HepG2 (cell line): ENCODE measurements around the gene COMP. TPM values are rescaled to one million over a fixed set of nuclear protein-coding genes. Genes with fewer than 3 reads are reported as not detected.

Experiments used
- GABPA ChIP-seq, 2 experiments: IDR thresholded peaks; 2 replicates each; pipeline ENCODE4 v1.6.1; 2011 to 2016; ENCODE audit warnings: low read depth in 2 of 2, low read length in 1 of 2, missing biosample characterization in 1 of 2, missing genetic modification characterization in 1 of 2
- GPBP1L1 ChIP-seq: sonication (generic); formaldehyde crosslinking; IDR thresholded peaks from 2 replicates; pipeline ENCODE4 v1.5.0; 2020; ENCODE audit warnings: mild to moderate bottlenecking, missing genetic modification reagents
- GZF1 ChIP-seq: sonication (generic); formaldehyde crosslinking; IDR thresholded peaks from 2 replicates; pipeline ENCODE4 v1.5.1; 2020; ENCODE audit warnings: mild to moderate bottlenecking, missing genetic modification reagents
- KLF9 ChIP-seq: IDR thresholded peaks from 2 replicates; pipeline ENCODE4 v1.6.1; 2016; ENCODE audit warnings: low read depth
- LBX2 ChIP-seq: sonication (generic); formaldehyde crosslinking; IDR thresholded peaks from 2 replicates; pipeline ENCODE4 v1.5.0; 2020; ENCODE audit warnings: missing genetic modification reagents, mild to moderate bottlenecking, borderline replicate concordance
- MYNN ChIP-seq: sonication (generic); formaldehyde crosslinking; IDR thresholded peaks from 2 replicates; pipeline ENCODE4 v1.4.0; 2020; ENCODE audit warnings: mild to moderate bottlenecking, low read depth, missing genetic modification reagents
- NCOR1 ChIP-seq: fragments of 200-600 bp; sonication (generic); IDR thresholded peaks from 2 replicates; pipeline ENCODE4 v1.7.0; 2017; ENCODE audit warnings: antibody characterized with exemption, low read length, borderline replicate concordance
- REL ChIP-seq: sonication (generic); formaldehyde crosslinking; conservative IDR thresholded peaks from 2 replicates; pipeline ENCODE4 v1.8.0; 2022; ENCODE audit warnings: mild to moderate bottlenecking, missing genetic modification reagents, moderate library complexity
- SIN3B ChIP-seq: fragments of 150-350 bp; IDR thresholded peaks from 2 replicates; pipeline ENCODE4 v1.6.1; 2014; ENCODE audit warnings: low read length
- TCF12 ChIP-seq, 2 experiments: fragments of 450-650 bp in 1 of 2; sonication (generic) in 1 of 2; formaldehyde crosslinking in 1 of 2; IDR thresholded peaks; 2 replicates each; pipeline versions ENCODE4 v1.6.1 to v1.8.0; 2017 to 2022; ENCODE audit warnings: antibody characterized with exemption in 1 of 2, mild to moderate bottlenecking in 1 of 2, missing genetic modification reagents in 1 of 2, moderate library complexity in 1 of 2
- TFAP4 ChIP-seq: sonication (generic); IDR thresholded peaks from 2 replicates; pipeline ENCODE4 v1.6.1; 2016; ENCODE audit warnings: low read depth, borderline replicate concordance
- THRA ChIP-seq: sonication (generic); formaldehyde crosslinking; IDR thresholded peaks from 2 replicates; pipeline ENCODE4 v1.4.0; 2020; ENCODE audit warnings: missing genetic modification reagents, borderline replicate concordance
- ZEB1 ChIP-seq: IDR thresholded peaks from 2 replicates; pipeline ENCODE4 v1.6.1; 2012; ENCODE audit warnings: mild to moderate bottlenecking, low read depth, inconsistent platforms; ENCODE audit not compliant: insufficient replicate concordance
- ZNF280B ChIP-seq: sonication (generic); formaldehyde crosslinking; IDR thresholded peaks from 2 replicates; pipeline ENCODE4 v1.5.0; 2020; ENCODE audit warnings: missing genetic modification reagents, mild to moderate bottlenecking, borderline replicate concordance
- ZNF441 ChIP-seq: sonication (generic); formaldehyde crosslinking; IDR thresholded peaks from 2 replicates; pipeline ENCODE4 v1.7.0; 2021; ENCODE audit warnings: missing genetic modification reagents, borderline replicate concordance
- ZNF503 ChIP-seq: sonication (generic); formaldehyde crosslinking; IDR thresholded peaks from 2 replicates; pipeline ENCODE4 v1.4.0; 2020; ENCODE audit warnings: missing genetic modification reagents
- ZNF569 ChIP-seq: sonication (generic); formaldehyde crosslinking; IDR thresholded peaks from 2 replicates; pipeline ENCODE4 v1.5.0; 2020; ENCODE audit warnings: mild to moderate bottlenecking, missing genetic modification reagents, moderate library complexity, borderline replicate concordance
- ZNF589 ChIP-seq: sonication (generic); formaldehyde crosslinking; conservative IDR thresholded peaks from 2 replicates; pipeline ENCODE4 v1.8.0; 2022; ENCODE audit warnings: mild to moderate bottlenecking, moderate library complexity, missing genetic modification reagents
- ZNF777 ChIP-seq: sonication (generic); formaldehyde crosslinking; IDR thresholded peaks from 2 replicates; pipeline ENCODE4 v1.4.0; 2020; ENCODE audit warnings: missing genetic modification reagents
- polyA plus RNA-seq, 8 experiments: library from polyadenylated mRNA; depleted of rRNA in 3 of 8; stranded (reverse) in 7 of 8; unstranded in 1 of 8; fragments of >200 nt; fragmentation: Illumina TruSeq in 4 of 8; extraction: Trizol in 4 of 8; gene quantifications; 2 replicates each; pipeline versions ENCODE4 v1.2.1 to v1.2.3, GENCODE V29; 2011 to 2016; ENCODE audit warnings: low read depth in 4 of 8, missing spikeins in 1 of 8, mixed read lengths in 1 of 8; ENCODE audit not compliant: insufficient read depth in 1 of 8
- total RNA-seq, 5 experiments: library from RNA; depleted of rRNA; stranded (reverse); fragments of >200 nt; fragmentation: Illumina TruSeq; extraction: Trizol; gene quantifications; 2 replicates each; pipeline ENCODE4 v1.2.3, GENCODE V29; 2016; ENCODE audit warnings: low read depth in 1 of 5

Gene COMP
- total and polyA plus RNA-seq, 2 of the 13 experiments (the other 11 are each of a cell fraction or from before 2014, with no cell fraction given), result 0.04 to 0.13 TPM

GRCh38 chr19:18741124-18742121 is 49.7 kb downstream of the COMP start (continued):
- TF ChIP-seq LBX2, result 0 out of 2 replicates have a peak, but pooled peaks have one; percentile 29
- no peak for TF ChIP-seq REL (CRISPR knock-in tag)
- TF ChIP-seq KLF9, result no peak
- peak; percentile 97 for TF ChIP-seq TFAP4
- TF ChIP-seq MYNN, result no peak
- TF ChIP-seq NCOR1, result no peak
- peak; percentile 99 for TF ChIP-seq ZEB1
- TF ChIP-seq SIN3B, result no peak
- TF ChIP-seq GPBP1L1 (CRISPR knock-in tag), result no peak
- peak; percentile 41; the same call in 1 of the 2 replicates for TF ChIP-seq ZNF589 (CRISPR knock-in tag)
- no peak for TF ChIP-seq ZNF569
- TF ChIP-seq TCF12 (IDR thresholded peaks at IDR 0.05), result no peak
- no peak for TF ChIP-seq TCF12 (CRISPR knock-in tag; IDR thresholded peaks at IDR 0.05)
- no peak; the same call in 1 of the 2 replicates for TF ChIP-seq ZNF777 (CRISPR knock-in tag)
- peak; percentile 57 for TF ChIP-seq GABPA (IDR thresholded peaks at IDR 0.05; ENCODE audit: low read depth, low read length)
- TF ChIP-seq GABPA (CRISPR knock-in tag; IDR thresholded peaks at IDR 0.05; ENCODE audit: low read depth), result peak; percentile 91
- no peak for TF ChIP-seq GZF1
- peak; percentile 60; the same call in 1 of the 2 replicates for TF ChIP-seq ZNF280B (CRISPR knock-in tag)
- TF ChIP-seq ZNF441 (CRISPR knock-in tag), result no peak; the same call in 1 of the 2 replicates
- TF ChIP-seq THRA (CRISPR knock-in tag), result peak; percentile 55; the same call in 1 of the 2 replicates
- no peak for TF ChIP-seq ZNF503 (CRISPR knock-in tag)
